H1 (cell line): ENCODE data around the gene KRT4. TPM values are rescaled to one million over a fixed set of nuclear protein-coding genes. Genes with fewer than 3 reads are reported as not detected.

Experiments used
- CBX8 ChIP-seq: fragments of 300-800, 300-1000 bp; sonication (generic); IDR thresholded peaks from 2 replicates; pipeline ENCODE4 v1.7.1; 2016; ENCODE audit warnings: low read depth, low read length, borderline replicate concordance
- CHD2 ChIP-seq: IDR thresholded peaks from 2 replicates; pipeline ENCODE4 v1.6.1; 2012; ENCODE audit warnings: low read length, improper control_type of control experiment
- CTCF ChIP-seq, 3 experiments: IDR thresholded peaks; 1 replicate in 2 of 3; 2 replicates in 1 of 3; pipeline versions ENCODE4 v1.5.1 to v1.6.1; 2011; ENCODE audit warnings: low read length in 3 of 3, mild to moderate bottlenecking in 3 of 3, inconsistent platforms in 2 of 3, low read depth in 1 of 3, moderate library complexity in 1 of 3; ENCODE audit not compliant: insufficient read depth in 1 of 3; ENCODE audit errors: control extremely low read depth in 1 of 3
- GTF2F1 ChIP-seq: IDR thresholded peaks from 2 replicates; pipeline ENCODE4 v1.6.1; 2012; ENCODE audit warnings: low read depth, low read length, improper control_type of control experiment, borderline replicate concordance
- HDAC6 ChIP-seq: IDR thresholded peaks from one replicate; pipeline ENCODE4 v1.7.1; 2012; ENCODE audit warnings: low read depth, mild to moderate bottlenecking, inconsistent platforms, low read length, moderate library complexity
- SIN3A ChIP-seq, 2 experiments: IDR thresholded peaks in 1 of 2; conservative IDR thresholded peaks in 1 of 2; 2 replicates each; pipeline ENCODE4 v1.6.1; 2011 to 2012; ENCODE audit warnings: low read length in 2 of 2, improper control_type of control experiment in 1 of 2, low read depth in 1 of 2, mild to moderate bottlenecking in 1 of 2
- TAF7 ChIP-seq: optimal IDR thresholded peaks from 2 replicates; pipeline ENCODE3; 2011; ENCODE audit warnings: low read depth, mild to moderate bottlenecking, inconsistent platforms, low read length, moderate library complexity, borderline replicate concordance
- polyA plus RNA-seq, 7 experiments: library from polyadenylated mRNA; depleted of rRNA in 3 of 7; stranded (reverse) in 5 of 7; unstranded in 2 of 7; fragments of >200 nt in 5 of 7; fragments of 200-250 nt in 2 of 7; gene quantifications; 1 replicate in 5 of 7; 2 replicates in 1 of 7; 4 replicates in 1 of 7; pipeline versions ENCODE4 v1.2.1 to v1.2.3, GENCODE V29; 2011 to 2013; ENCODE audit warnings: missing spikeins in 2 of 7, mixed read lengths in 2 of 7
- total RNA-seq: library from RNA; stranded (reverse); fragmentation: NEBNext Ultra II Directional; extraction: Animal tissue kit (Norgen Biotek cat#: 25700); gene quantifications from 2 replicates; pipeline ENCODE4 v1.2.1, GENCODE V29; 2021

The KRT4 gene
- total and polyA plus RNA-seq, 2 of the 8 experiments (the other 6 are each of a cell fraction or from before 2014, with no cell fraction given) = not detected

DNA sequence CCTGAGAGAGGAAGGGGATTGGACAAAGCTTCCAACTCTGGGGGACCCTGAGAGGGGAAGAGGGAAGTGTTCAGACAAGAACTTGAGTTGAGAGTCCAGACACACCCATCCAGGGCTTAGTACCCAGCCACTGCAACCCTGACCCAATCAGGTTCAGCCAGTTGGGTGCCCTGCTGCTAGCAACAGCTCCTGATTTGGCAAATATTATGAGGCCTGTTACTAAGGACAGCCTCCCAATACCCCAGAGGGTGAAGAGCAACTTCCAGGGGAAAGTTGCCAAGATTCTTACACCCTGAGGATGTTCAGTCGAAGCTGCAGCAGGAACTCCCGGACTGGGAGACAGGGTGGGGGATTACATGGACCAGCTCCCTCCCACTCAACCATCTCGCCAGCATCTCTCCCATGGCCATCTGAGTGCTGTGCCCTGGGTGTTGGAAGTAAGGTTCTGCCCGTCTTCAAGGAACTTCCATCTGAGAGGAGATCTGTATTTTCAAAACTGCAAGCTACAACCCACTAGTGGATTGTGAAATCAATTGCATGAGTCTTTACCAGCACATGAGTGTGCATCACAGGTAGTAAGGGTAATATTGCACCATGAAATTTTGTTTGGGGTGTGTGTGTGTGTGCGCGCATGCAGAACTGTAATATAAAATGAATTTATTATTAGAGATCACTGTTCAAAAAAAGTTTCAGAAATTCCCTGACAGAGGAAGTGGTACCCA is 46.3 kb upstream of the KRT4 start (continued):
- no peak for TF ChIP-seq GTF2F1
- no peak for TF ChIP-seq HDAC6
- no peak for TF ChIP-seq CBX8
- no peak for TF ChIP-seq CHD2
- no peak for TF ChIP-seq TAF7
- TF ChIP-seq SIN3A (conservative IDR thresholded peaks at IDR 0.05 in 1 of 2, IDR thresholded peaks at IDR 0.05 in 1 of 2; ENCODE audit: low read depth in 1 of 2, low read length in 2 of 2) = no peak
- no peak for TF ChIP-seq CTCF (IDR thresholded peaks at IDR 0.05; ENCODE audit: control extremely low read depth in 1 of 3, insufficient read depth in 1 of 3, low read depth in 1 of 3, low read length in 3 of 3)
- TF ChIP-seq, all 59 proteins: peak for 0
